KMS-11 (cell line): ENCODE data around the gene WASF2.

Source experiments
- H2AFZ ChIP-seq: fragments of 200-600 bp; sonication (generic); 2 replicates; pipeline ENCODE4 v1.6.1; 2016; ENCODE audit warnings: antibody characterized with exemption, mixed run types, low read depth
- H3K27ac ChIP-seq: fragments of 200-600 bp; sonication (generic); 2 replicates; pipeline ENCODE4 v1.6.1; 2016; ENCODE audit warnings: mild to moderate bottlenecking, mixed run types
- H3K27me3 ChIP-seq: fragments of 200-600 bp; sonication (generic); 2 replicates; pipeline ENCODE4 v1.6.1; 2017; ENCODE audit warnings: mild to moderate bottlenecking, low read depth, mixed run types, moderate library complexity; ENCODE audit not compliant: insufficient read depth
- H3K36me3 ChIP-seq: fragments of 200-600 bp; sonication (generic); 2 replicates; pipeline ENCODE4 v1.6.1; 2017; ENCODE audit warnings: mild to moderate bottlenecking, mixed run types; ENCODE audit not compliant: insufficient read depth
- H3K4me1 ChIP-seq: fragments of 200-600 bp; sonication (generic); 2 replicates; pipeline ENCODE4 v1.6.1; 2016; ENCODE audit warnings: mild to moderate bottlenecking, low read depth, mixed run types; ENCODE audit not compliant: poor library complexity, severe bottlenecking
- H3K4me2 ChIP-seq: fragments of 200-600 bp; sonication (generic); 2 replicates; pipeline ENCODE4 v1.7.0; 2016; ENCODE audit warnings: mild to moderate bottlenecking, mixed run types
- H3K4me3 ChIP-seq: fragments of 200-600 bp; sonication (generic); IDR thresholded peaks from 2 replicates; pipeline ENCODE4 v1.6.1; 2017; ENCODE audit warnings: low read depth, low read length, mixed read lengths; ENCODE audit not compliant: insufficient read depth
- H3K79me2 ChIP-seq: fragments of 200-600 bp; sonication (generic); 2 replicates; pipeline ENCODE4 v1.6.1; 2016; ENCODE audit warnings: low read depth, mixed run types; ENCODE audit not compliant: insufficient read depth
- H3K9ac ChIP-seq: fragments of 200-600 bp; sonication (generic); 2 replicates; pipeline ENCODE4 v1.6.1; 2016; ENCODE audit warnings: mild to moderate bottlenecking, mixed run types
- H4K20me1 ChIP-seq: fragments of 200-600 bp; sonication (generic); 2 replicates; pipeline ENCODE4 v1.6.1; 2016; ENCODE audit warnings: mild to moderate bottlenecking, mixed run types; ENCODE audit not compliant: insufficient read depth
- TF ChIP-seq, protein P1 (sequence below): fragments of 200-600 bp; sonication (generic); conservative IDR thresholded peaks from 2 replicates; pipeline ENCODE4 v1.6.1; 2017; ENCODE audit warnings: low read depth, mild to moderate bottlenecking, antibody characterized with exemption, low read length, moderate library complexity, mixed read lengths

The WASF2 gene

DNA sequence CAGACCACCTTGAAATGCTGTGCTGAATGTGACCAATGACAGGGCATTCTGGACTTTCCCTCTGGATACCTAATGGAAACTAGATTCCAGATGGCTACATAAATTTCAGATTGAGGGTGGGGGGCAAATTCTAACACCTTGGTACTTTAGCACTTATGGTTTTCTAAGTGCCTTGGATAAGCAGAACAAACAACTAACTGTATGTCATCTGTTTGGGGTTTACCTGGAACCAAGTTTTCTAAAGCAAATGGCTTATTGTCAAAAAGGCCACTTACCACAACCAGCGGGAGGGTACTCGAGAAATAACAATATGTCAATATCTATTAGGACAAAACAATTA is 58.4 kb downstream of the WASF2 start:
- H3K79me2 ChIP-seq, result peaks cover 18% of the 10 kb centered on the region; the same call in 1 of the 2 replicates
- TF ChIP-seq, protein P1, sequence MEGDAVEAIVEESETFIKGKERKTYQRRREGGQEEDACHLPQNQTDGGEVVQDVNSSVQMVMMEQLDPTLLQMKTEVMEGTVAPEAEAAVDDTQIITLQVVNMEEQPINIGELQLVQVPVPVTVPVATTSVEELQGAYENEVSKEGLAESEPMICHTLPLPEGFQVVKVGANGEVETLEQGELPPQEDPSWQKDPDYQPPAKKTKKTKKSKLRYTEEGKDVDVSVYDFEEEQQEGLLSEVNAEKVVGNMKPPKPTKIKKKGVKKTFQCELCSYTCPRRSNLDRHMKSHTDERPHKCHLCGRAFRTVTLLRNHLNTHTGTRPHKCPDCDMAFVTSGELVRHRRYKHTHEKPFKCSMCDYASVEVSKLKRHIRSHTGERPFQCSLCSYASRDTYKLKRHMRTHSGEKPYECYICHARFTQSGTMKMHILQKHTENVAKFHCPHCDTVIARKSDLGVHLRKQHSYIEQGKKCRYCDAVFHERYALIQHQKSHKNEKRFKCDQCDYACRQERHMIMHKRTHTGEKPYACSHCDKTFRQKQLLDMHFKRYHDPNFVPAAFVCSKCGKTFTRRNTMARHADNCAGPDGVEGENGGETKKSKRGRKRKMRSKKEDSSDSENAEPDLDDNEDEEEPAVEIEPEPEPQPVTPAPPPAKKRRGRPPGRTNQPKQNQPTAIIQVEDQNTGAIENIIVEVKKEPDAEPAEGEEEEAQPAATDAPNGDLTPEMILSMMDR, result no peak
- H3K36me3 ChIP-seq, result no peaks in the 10 kb centered on the region
- no peak overlapping the region for H3K27ac ChIP-seq
- H4K20me1 ChIP-seq, result no peaks in the 10 kb centered on the region
- H2AFZ ChIP-seq, result no peak overlapping the region
- no peak overlapping the region for H3K4me2 ChIP-seq
- no peaks in the 10 kb centered on the region for H3K27me3 ChIP-seq
- no peak overlapping the region for H3K9ac ChIP-seq
- H3K4me1 ChIP-seq, result peaks cover 17% of the 10 kb centered on the region
- no peak overlapping the region for H3K4me3 ChIP-seq

DNA sequence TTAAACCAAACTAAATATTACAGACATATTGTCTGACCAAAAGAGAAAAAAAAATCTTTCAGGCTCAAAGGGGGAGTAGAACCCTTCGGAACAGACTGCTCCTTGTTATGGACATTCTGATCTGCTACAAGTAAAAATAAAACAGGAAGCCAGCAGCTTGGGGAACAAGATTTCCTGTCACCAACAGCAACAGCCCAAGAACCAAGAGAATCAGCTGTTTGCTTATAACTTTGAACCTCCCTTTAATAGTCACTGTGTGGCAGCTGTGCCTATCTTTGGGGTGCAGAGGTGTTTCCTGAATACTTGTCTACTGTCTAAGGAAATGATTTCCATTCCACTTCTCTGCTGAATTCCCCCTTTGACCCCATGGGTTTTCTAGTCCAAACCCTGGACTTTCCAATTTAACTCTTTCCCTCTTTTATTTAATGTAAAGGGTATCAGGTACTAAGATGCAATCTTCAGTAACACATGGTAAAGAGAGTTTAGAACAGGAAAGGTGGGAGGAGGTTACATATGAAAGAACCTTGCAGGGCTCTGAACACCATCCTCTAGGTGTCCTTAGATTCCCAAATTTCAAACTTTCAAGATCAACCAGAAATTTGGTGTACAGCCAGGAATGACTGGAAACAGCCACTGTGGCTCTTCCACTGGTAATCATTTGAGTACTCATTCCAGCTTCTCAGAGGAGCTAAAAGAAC is 58.9 kb downstream of the WASF2 start:
- H3K36me3 ChIP-seq, result no peaks in the 10 kb centered on the region
- H2AFZ ChIP-seq, result no peak overlapping the region
- H3K27ac ChIP-seq, result no peak overlapping the region
- no peaks in the 10 kb centered on the region for H3K27me3 ChIP-seq
- TF ChIP-seq, protein P1, result no peak
- peaks cover 16% of the 10 kb centered on the region; the same call in 1 of the 2 replicates for H3K79me2 ChIP-seq
- peaks cover 12% of the 10 kb centered on the region for H3K4me1 ChIP-seq
- H4K20me1 ChIP-seq, result no peaks in the 10 kb centered on the region
- H3K4me3 ChIP-seq, result no peak overlapping the region
- H3K4me2 ChIP-seq, result no peak overlapping the region
- no peak overlapping the region for H3K9ac ChIP-seq

DNA sequence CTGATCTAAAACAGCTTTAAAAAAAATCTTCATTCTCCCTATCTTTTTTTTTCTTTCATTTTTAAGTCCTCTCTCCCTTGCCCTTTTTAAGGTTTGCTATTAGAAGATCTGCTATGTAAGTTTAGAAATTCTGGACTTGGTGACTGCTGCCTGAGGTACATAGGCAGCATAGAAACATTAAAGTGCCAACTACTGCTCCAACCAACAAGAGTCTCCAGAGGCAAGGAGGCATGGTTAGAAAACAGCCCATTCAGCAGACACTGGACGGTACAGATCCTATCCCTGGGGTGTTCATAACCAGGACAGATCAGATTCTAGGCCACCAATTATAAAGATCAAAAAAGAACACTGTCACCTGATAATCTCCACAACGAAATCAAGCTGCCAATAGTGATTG is 60.9 kb downstream of the WASF2 start:
- H3K79me2 ChIP-seq, result peaks cover 14% of the 10 kb centered on the region; the same call in 1 of the 2 replicates

DNA sequence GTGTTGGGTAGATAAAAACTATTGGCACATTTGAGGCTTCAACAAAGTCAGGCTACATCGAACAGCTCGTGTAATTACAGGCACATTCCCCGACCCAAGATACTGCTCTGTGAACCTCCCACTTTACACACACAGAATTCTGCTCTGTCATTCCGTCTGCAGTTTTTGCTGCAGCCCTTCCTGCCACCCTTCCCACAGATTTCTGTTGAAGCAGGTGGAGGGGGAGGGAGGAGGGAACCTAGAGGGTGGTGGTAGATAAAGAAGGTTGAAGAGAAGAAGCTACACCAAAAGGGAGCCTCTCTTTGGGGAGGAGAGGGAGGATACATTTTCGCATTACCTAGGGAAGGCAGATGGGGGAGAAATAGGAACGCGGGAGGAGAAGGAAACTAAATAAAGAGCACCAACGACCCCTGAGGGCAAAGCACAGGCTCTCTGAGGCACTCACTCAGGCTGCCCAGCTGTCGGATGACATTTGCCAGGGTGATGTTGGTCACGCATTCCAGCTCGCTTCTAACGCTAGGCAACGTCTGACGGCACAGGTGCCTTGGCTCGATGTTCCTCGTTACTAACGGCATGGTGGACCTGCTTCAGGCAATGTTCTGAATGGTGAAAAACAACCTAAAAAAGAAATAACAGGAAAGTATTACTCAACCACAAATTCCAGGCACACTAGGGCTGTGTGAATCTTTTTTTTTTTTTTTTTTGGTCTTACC is 61.5 kb downstream of the WASF2 start:
- no peaks in the 10 kb centered on the region for H3K27me3 ChIP-seq
- H3K4me1 ChIP-seq, result peaks cover 7% of the 10 kb centered on the region
- H3K9ac ChIP-seq, result no peak overlapping the region
- no peaks in the 10 kb centered on the region for H4K20me1 ChIP-seq
- no peak overlapping the region for H2AFZ ChIP-seq
- no peaks in the 10 kb centered on the region for H3K36me3 ChIP-seq
- TF ChIP-seq, protein P1, result no peak
- H3K4me3 ChIP-seq, result no peak overlapping the region
- no peak overlapping the region for H3K4me2 ChIP-seq
- H3K27ac ChIP-seq, result no peak overlapping the region
- peaks cover 14% of the 10 kb centered on the region; the same call in 1 of the 2 replicates for H3K79me2 ChIP-seq

More for the DNA sequence above, 60.9 kb downstream of the WASF2 start:
- no peaks in the 10 kb centered on the region for H4K20me1 ChIP-seq
- no peaks in the 10 kb centered on the region for H3K27me3 ChIP-seq
- peaks cover 7% of the 10 kb centered on the region for H3K4me1 ChIP-seq
- H2AFZ ChIP-seq, result no peak overlapping the region
- H3K27ac ChIP-seq, result no peak overlapping the region
- no peak overlapping the region for H3K9ac ChIP-seq
- TF ChIP-seq, protein P1, result no peak
- H3K4me2 ChIP-seq, result no peak overlapping the region
- H3K4me3 ChIP-seq, result no peak overlapping the region
- no peaks in the 10 kb centered on the region for H3K36me3 ChIP-seq
